ENCODE data around the gene POU6F2.

The POU6F2 gene

DNA sequence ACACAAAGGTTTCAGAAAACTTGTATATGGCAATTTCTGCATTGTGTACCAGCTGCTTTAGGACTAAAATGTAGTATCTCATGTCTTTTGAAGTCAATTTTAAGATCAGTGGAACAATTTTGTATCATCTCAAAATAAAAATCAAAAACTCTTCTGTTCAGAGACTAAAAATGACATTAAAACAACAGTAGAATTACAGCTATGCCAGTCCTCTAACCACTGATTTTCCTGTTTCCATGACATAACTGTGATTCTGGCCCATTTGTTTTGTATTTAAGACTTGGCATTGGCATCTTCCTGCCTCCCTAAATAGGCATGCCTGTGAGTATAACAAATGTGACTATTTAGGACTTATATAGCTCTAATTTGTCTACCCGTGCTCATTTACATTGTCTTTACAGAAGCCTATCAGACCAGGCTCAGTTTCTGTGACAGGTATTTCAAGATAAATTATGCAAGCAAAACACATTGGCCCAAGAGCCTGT, 39.7 kb upstream of the POU6F2 start:
- ChIA-PET CTCF (interaction anchor here (0.5 kb wide), 1 partner anchor 24 kb away, joined by 4 read pairs; no protein-coding TSS in a partner anchor), POLR2A (no interaction called here)
- TF ChIP-seq, protein P1, sequence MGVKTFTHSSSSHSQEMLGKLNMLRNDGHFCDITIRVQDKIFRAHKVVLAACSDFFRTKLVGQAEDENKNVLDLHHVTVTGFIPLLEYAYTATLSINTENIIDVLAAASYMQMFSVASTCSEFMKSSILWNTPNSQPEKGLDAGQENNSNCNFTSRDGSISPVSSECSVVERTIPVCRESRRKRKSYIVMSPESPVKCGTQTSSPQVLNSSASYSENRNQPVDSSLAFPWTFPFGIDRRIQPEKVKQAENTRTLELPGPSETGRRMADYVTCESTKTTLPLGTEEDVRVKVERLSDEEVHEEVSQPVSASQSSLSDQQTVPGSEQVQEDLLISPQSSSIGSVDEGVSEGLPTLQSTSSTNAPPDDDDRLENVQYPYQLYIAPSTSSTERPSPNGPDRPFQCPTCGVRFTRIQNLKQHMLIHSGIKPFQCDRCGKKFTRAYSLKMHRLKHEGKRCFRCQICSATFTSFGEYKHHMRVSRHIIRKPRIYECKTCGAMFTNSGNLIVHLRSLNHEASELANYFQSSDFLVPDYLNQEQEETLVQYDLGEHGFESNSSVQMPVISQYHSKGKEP (tag by site-specific recombination; IDR thresholded peaks at IDR 0.05): no peak
- TF ChIP-seq BCL11B (tag by site-specific recombination; IDR thresholded peaks at IDR 0.05; ENCODE audit: low read depth) (no peak), YY2 (tag by site-specific recombination; IDR thresholded peaks at IDR 0.05) (no peak), ZNF664 (tag by site-specific recombination; IDR thresholded peaks at IDR 0.05) (no peak), ZNF112 (tag by site-specific recombination; IDR thresholded peaks at IDR 0.05) (no peak), GLI4 (tag by site-specific recombination; IDR thresholded peaks at IDR 0.05) (no peak), MEIS1 (CRISPR knock-in tag; IDR thresholded peaks at IDR 0.05; ENCODE audit: borderline replicate concordance) (no peak), ZNF600 (tag by site-specific recombination; IDR thresholded peaks at IDR 0.05) (no peak), FEZF1 (tag by site-specific recombination; IDR thresholded peaks at IDR 0.05) (no peak)
- TF ChIP-seq, protein P2, sequence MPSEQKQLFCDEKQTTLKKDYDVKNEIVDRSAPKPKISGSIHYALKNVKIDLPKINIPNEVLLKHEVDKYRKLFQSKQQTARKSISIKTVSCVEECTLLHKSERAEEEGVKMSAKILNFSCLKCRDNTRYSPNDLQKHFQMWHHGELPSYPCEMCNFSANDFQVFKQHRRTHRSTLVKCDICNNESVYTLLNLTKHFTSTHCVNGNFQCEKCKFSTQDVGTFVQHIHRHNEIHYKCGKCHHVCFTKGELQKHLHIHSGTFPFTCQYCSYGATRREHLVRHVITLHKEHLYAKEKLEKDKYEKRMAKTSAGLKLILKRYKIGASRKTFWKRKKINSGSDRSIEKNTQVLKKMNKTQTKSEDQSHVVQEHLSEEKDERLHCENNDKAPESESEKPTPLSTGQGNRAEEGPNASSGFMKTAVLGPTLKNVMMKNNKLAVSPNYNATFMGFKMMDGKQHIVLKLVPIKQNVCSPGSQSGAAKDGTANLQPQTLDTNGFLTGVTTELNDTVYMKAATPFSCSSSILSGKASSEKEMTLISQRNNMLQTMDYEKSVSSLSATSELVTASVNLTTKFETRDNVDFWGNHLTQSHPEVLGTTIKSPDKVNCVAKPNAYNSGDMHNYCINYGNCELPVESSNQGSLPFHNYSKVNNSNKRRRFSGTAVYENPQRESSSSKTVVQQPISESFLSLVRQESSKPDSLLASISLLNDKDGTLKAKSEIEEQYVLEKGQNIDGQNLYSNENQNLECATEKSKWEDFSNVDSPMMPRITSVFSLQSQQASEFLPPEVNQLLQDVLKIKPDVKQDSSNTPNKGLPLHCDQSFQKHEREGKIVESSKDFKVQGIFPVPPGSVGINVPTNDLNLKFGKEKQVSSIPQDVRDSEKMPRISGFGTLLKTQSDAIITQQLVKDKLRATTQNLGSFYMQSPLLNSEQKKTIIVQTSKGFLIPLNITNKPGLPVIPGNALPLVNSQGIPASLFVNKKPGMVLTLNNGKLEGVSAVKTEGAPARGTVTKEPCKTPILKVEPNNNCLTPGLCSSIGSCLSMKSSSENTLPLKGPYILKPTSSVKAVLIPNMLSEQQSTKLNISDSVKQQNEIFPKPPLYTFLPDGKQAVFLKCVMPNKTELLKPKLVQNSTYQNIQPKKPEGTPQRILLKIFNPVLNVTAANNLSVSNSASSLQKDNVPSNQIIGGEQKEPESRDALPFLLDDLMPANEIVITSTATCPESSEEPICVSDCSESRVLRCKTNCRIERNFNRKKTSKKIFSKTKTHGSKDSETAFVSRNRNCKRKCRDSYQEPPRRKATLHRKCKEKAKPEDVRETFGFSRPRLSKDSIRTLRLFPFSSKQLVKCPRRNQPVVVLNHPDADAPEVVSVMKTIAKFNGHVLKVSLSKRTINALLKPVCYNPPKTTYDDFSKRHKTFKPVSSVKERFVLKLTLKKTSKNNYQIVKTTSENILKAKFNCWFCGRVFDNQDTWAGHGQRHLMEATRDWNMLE (tag by site-specific recombination; conservative IDR thresholded peaks at IDR 0.05; ENCODE audit: low read depth): no peak
- TF ChIP-seq, protein P3, sequence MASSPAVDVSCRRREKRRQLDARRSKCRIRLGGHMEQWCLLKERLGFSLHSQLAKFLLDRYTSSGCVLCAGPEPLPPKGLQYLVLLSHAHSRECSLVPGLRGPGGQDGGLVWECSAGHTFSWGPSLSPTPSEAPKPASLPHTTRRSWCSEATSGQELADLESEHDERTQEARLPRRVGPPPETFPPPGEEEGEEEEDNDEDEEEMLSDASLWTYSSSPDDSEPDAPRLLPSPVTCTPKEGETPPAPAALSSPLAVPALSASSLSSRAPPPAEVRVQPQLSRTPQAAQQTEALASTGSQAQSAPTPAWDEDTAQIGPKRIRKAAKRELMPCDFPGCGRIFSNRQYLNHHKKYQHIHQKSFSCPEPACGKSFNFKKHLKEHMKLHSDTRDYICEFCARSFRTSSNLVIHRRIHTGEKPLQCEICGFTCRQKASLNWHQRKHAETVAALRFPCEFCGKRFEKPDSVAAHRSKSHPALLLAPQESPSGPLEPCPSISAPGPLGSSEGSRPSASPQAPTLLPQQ (tag by site-specific recombination; IDR thresholded peaks at IDR 0.05): no peak
- TF ChIP-seq, protein P4, sequence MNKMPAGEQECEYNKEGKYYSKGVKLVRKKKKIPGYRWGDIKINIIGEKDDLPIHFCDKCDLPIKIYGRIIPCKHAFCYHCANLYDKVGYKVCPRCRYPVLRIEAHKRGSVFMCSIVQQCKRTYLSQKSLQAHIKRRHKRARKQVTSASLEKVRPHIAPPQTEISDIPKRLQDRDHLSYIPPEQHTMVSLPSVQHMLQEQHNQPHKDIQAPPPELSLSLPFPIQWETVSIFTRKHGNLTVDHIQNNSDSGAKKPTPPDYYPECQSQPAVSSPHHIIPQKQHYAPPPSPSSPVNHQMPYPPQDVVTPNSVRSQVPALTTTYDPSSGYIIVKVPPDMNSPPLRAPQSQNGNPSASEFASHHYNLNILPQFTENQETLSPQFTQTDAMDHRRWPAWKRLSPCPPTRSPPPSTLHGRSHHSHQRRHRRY (tag by site-specific recombination; IDR thresholded peaks at IDR 0.05): no peak
- Histone ChIP-seq H3K4me1 (ENCODE audit: control insufficient read depth, insufficient read depth, low read length) (no peaks in the 10 kb centered on the region), H3K36me3 (ENCODE audit: control insufficient read depth in 2 of 2, insufficient read depth in 1 of 2, low read length in 2 of 2) (no peaks in the 10 kb centered on the region), H3K9me3 (ENCODE audit: control insufficient read depth, insufficient read depth, low read depth, low read length) (no peaks in the 10 kb centered on the region), H3K27ac (ENCODE audit: extremely low read depth, low read depth, low read length) (no peak overlapping the region), H3K4me3 (ENCODE audit: low read depth, low read length) (no peak overlapping the region)

DNA sequence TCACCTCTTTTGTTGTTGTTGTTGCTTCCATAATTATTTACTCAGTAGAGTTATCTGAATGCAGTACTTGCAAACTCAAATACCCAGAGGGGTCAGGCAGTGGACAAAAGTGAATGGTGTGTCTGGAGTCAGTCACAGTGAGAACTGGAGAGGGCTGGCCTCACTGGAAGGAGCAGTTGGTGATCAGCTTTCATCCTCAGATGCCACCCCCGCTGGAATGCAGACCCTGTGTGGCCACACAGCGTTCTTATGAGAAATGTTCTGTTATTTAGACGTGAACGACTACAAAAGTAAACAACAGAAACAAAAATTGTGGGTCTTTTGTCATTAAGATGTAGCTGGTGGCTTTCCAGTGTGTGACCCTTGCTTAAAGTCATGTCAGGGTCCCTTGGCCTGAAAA, 39.1 kb upstream of the POU6F2 start:
- CTCF ChIA-PET: interaction anchor here (1.7 kb wide), 1 partner anchor 12 kb away, joined by 6 read pairs; no protein-coding TSS in a partner anchor
- H3K36me3 ChIP-seq (ENCODE audit: control insufficient read depth in 2 of 2, insufficient read depth in 1 of 2, low read length in 2 of 2): no peaks in the 10 kb centered on the region
- no peak overlapping the region for H3K4me3 ChIP-seq (ENCODE audit: low read depth, low read length)
- POLR2A ChIA-PET: no interaction called here
- H3K9me3 ChIP-seq (ENCODE audit: control insufficient read depth, insufficient read depth, low read depth, low read length): no peaks in the 10 kb centered on the region
- no peaks in the 10 kb centered on the region for H3K4me1 ChIP-seq (ENCODE audit: control insufficient read depth, insufficient read depth, low read length)
- no peak overlapping the region for H3K27ac ChIP-seq (ENCODE audit: extremely low read depth, low read depth, low read length)
- TF ChIP-seq ZFHX2 (tag by site-specific recombination; conservative IDR thresholded peaks at IDR 0.05) (no peak), ZBTB20 (tag by site-specific recombination; IDR thresholded peaks at IDR 0.05) (no peak), ZNF623 (tag by site-specific recombination; IDR thresholded peaks at IDR 0.05) (no peak), ZNF302 (tag by site-specific recombination; IDR thresholded peaks at IDR 0.05; ENCODE audit: low read depth) (no peak), ZFP3 (tag by site-specific recombination; IDR thresholded peaks at IDR 0.05; ENCODE audit: low read depth) (no peak), HOXC10 (CRISPR knock-in tag; IDR thresholded peaks at IDR 0.05) (no peak), KLF7 (tag by site-specific recombination; IDR thresholded peaks at IDR 0.05; ENCODE audit: borderline replicate concordance) (no peak), GLIS2 (tag by site-specific recombination; IDR thresholded peaks at IDR 0.05) (no peak), PRDM1 (tag by site-specific recombination; IDR thresholded peaks at IDR 0.05) (no peak), ZNF354C (tag by site-specific recombination; IDR thresholded peaks at IDR 0.05; ENCODE audit: borderline replicate concordance, low read depth) (no peak), ZNF155 (tag by site-specific recombination; IDR thresholded peaks at IDR 0.05) (no peak)
- TF ChIP-seq, protein P5, sequence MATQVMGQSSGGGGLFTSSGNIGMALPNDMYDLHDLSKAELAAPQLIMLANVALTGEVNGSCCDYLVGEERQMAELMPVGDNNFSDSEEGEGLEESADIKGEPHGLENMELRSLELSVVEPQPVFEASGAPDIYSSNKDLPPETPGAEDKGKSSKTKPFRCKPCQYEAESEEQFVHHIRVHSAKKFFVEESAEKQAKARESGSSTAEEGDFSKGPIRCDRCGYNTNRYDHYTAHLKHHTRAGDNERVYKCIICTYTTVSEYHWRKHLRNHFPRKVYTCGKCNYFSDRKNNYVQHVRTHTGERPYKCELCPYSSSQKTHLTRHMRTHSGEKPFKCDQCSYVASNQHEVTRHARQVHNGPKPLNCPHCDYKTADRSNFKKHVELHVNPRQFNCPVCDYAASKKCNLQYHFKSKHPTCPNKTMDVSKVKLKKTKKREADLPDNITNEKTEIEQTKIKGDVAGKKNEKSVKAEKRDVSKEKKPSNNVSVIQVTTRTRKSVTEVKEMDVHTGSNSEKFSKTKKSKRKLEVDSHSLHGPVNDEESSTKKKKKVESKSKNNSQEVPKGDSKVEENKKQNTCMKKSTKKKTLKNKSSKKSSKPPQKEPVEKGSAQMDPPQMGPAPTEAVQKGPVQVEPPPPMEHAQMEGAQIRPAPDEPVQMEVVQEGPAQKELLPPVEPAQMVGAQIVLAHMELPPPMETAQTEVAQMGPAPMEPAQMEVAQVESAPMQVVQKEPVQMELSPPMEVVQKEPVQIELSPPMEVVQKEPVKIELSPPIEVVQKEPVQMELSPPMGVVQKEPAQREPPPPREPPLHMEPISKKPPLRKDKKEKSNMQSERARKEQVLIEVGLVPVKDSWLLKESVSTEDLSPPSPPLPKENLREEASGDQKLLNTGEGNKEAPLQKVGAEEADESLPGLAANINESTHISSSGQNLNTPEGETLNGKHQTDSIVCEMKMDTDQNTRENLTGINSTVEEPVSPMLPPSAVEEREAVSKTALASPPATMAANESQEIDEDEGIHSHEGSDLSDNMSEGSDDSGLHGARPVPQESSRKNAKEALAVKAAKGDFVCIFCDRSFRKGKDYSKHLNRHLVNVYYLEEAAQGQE (tag by site-specific recombination; IDR thresholded peaks at IDR 0.05): no peak

All from HEK293 (cell line).